HG02981 (cell line): ENCODE measurements around the gene EXOC6B.
"Not testable (repeated sequence)": the region's sequence is repeated elsewhere in the genome, so short reads cannot be mapped to it uniquely, and the experiment has no call there.

ENCODE experiments used
- ATAC-seq: cut with Tn5 transposase; IDR thresholded peaks from one replicate; pipeline ENCODE4 v1.9.1; 2021; ENCODE audit warnings: mild to moderate bottlenecking, moderate library complexity; ENCODE audit not compliant: unreplicated experiment

EXOC6B gene

DNA sequence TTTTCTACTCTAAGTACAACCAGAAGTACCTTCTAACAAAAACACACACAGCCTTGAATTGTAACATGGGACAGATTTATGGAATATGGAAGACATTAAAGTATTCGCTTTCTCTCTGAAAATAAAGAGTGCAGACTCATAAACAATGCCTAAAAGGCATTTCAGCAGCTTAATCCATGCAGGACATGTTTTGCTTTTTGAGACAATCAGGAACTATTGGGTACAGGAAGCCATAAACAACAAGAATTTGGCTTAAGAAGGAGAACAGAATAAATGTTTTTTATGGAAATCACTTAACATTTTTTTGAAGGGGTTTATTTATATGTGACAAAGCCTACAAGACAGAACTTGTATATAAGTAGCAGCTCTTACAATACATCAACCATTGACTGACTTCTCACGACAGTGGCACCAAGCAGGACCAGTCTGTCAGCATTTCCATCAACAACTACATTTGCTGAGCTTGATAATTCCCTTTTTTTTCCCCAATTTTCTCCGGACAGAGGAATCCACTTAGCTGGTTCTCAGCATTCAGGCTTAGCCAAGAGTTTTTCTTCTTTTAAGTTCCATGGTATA, 140.1 kb downstream of the EXOC6B start:
- no peak for ATAC-seq

DNA sequence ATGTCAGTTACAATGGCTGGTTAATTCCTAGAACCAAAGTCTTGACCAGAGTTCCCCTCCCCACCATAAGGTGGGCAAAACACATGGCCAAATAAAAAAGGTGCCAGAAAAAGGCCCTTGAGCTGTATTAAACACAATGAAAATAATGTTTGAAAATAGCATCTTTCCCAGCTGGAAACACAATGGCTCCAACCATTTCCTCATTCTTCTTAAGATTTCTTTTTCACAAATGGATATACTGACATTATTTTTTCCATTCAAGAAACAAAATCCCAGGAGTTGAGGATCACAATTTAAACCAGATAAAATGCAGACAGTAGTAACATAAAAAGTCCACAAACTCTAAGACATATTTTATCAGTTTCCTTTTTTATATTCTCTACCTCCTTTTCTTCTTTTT, 143.8 kb downstream of the EXOC6B start:
- ATAC-seq, result no peak

DNA sequence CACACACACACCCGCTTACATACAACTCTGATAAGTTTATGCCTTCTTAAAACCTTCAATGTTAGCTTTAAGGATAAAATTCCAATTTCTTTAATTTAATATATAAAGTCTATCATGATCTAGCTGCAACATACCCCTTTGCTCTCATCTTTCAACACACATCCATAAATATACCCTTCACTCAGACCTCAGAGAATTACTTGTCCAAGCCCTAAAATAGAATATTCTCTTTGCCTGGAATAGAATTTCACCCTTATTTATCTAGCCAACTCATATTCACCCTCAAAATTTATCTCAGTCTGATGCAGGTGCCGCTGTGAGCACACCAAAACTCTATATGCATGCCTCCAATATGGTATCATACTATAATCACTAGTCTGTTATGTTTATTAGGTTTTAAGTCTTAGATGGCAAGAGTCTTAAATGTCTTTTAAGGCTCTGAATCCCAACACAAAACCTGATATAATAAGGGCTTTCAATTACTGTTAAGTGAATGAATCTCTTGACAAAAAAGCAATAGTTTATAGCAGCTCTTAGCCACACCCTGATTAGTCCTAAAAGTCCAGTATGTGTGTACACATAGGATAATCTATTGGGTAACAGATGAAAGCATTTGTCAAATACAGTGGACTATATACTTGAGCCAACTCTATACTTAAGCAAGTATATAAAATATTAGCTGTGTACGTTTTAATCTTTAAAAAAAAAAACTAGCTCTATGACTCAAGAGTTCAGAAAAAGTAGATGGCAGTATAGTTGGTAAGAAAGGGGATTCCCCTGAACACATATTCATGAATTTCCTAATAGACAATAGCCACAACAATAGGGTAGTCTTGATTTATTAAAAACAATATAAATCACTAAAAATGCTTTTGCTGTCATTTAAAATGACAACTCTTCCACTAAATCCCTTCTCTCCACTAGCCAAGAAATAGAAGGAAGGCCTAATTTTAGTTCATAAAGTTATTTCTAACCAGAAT, 144.5 kb downstream of the EXOC6B start:
- ATAC-seq, result no peak

GRCh38 chr2:72678024-72678423, 147.8 kb downstream of the EXOC6B start:
- peak; percentile 83 for ATAC-seq

DNA sequence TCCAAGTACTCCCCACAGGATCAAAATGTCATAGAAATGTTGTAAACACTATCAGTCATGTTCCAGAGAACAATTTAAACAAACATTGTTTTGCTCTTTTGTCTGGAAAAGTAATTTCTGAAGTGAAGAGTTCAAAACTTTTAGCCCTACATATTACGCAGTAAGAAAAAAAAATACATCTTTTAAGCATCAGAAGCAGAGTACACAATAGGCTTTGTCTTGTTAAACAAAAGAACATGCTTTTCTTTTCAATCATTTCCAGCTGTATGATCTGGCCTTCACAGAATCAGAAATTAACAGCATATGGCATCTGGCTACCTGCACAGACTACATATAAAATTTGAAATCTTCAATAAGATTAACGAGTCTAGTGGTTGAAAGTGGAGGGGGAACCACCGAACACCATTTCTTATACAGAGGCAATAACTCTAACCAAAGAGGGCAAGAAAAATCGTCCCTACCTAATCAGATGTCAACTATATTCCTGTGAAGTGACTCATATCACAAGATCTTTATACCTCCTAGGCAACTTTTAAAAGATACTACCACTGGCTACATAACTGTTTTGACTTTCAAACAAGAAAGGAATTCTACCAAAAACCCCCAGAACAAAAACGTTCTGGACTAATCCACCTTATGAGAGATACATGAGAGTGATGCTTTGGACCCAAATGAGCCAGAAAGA, 149.3 kb downstream of the EXOC6B start:
- no peak for ATAC-seq

GRCh38 chr2:72674982-72675915, 150.6 kb downstream of the EXOC6B start:
- ATAC-seq, result no peak

GRCh38 chr2:72673279-72673678, 152.6 kb downstream of the EXOC6B start:
- no peak for ATAC-seq

DNA sequence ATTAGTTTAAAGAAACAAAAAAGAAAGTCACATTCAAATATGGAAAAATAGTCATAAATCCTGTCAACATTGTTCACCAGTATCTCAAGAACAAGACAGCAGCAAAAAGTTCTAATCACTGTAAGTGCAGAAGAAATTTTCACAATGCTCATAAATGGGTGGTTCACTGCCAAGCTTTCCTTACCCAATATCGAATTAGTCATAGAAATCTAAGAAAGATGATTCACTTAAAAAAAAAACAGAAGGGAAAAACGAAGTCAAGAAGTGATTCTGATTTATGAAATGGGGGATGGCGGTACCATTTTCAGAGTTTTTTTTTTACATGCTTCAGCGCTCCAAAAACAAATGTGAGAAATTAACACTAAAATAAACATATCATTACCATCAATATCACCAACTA, 156.7 kb downstream of the EXOC6B start:
- ATAC-seq, result no peak

- ATAC-seq, result no peak
Measured at GRCh38 chr2:72668647-72669046, 157.2 kb downstream of the EXOC6B start.

DNA sequence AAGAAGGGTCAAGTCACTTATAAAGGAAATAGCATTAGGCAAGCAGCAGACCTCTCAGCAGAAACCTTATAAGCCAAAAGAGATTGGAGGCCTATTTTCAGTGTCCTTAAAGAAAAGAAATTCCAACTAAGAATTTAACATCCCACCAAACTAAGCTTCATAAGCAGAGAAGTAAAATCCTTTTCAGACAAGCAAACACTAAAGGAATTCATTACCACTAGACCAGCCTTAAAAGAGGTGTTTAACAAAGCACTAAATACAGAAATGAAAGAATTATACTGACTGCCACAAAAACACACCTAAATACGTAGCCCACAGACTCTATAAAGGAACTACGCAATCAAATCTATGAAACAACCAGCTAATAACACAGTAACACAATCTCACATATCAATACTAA, 160.4 kb downstream of the EXOC6B start:
- no peak for ATAC-seq

DNA sequence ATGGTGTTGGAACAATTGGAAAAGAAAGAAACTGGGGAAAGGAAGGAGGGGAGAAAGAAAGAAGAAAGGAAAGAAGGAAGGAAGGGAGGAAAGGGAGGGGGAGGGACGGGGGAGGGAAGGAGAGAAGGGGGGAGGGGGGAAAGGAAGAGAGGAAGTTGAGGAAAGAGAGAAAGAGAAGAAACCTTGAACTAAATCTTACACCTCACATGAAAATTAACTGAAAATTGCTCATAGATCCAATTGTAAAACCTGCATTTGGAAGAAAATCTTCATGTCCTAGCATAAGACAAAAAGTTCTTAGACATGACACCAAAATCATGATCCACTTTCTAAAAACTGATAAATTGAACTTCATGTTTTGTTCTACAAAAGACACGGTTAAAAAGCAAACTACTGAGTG, 163.8 kb downstream of the EXOC6B start:
- ATAC-seq, result no peak

- no peak for ATAC-seq
Measured at GRCh38 chr2:72649810-72650209, 176.0 kb downstream of the EXOC6B start.

DNA sequence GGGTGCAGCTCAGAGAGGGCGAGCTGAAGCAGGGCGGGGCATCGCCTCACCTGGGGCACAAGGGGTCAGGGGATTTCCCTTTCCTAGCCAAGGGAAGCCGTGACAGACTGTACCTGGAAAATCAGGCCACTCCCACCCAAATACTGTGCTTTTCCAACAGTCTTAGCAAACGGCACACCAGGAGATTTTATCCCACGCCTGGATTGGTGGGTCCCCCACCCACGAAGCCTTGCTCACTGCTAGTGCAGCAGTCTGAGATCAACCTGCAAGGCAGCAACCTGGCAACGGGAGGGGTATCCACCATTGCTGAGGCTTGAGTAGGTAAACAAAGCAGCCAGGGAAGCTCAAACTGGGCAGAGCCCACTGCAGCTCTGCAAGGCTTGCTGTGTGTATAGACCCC, 184.6 kb downstream of the EXOC6B start:
- ATAC-seq, result not testable (repeated sequence)

DNA sequence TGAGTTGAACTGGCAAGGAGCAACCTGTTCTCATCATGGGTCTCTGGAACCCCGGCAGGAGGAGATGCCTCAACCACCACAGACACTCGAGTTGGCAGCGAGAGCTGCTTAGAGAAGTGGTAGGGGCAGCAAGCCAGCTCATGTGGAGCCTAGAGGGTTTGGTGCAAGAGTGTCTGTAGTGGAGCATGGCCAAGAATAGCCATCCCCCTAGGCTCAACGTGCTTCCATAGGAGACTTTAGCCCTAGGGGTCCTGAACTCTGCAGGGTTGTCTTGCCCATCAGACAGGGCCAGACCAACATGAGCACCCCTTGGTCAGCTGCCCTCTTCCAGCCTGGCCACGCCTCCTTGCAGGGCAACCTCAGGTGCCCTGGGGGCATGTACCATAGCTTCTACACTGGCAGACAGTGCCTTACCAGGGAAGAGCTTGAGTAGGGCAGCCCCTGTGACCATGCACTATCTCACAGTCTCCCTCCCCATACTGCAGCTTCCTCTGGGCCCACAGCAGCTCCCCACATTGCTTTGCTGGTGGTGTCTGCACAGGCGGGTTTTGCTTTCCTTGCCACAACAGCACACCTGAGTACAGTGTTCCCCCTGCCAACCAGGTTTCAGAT, 187.1 kb downstream of the EXOC6B start:
- no peak for ATAC-seq

DNA sequence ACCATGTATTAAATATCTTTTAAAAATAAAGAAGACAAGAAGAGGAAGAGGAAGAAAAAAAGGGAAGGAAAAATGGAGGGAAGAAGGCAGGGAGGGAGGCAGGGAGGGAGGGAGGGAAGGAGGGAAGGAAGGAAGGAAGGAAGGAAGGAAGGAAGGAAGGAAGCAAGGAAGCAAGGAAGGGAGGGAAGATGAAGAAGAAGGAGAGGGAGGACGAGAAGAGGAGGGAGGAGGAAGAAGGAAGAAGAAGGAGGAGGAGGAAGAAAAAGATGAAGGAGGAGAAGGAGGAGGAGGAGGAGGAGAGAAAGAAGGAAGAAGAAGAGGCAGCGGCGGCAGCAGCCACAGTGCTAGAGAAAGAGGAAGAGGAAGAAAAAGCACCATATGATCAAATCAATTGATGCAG, 189.6 kb downstream of the EXOC6B start:
- no peak for ATAC-seq

DNA sequence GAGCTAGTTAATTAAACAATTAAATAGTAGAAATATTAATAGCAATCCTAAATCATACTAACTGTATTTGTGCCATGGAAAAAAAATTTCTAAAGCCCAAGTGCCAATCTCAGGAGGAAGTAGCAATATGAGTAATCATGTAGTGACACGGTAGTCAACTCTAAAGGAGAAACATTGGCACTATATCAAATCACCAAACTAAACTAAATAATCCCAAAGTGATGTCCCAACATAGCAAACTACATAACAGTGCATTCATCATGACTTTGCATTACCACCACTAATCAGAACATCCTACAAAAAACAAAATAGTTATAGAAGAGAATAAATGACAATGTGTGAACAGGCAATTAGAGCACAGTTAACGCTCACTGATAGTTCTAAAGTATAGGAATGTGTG, 195.1 kb downstream of the EXOC6B start:
- no peak for ATAC-seq

- ATAC-seq, result no peak
Measured at GRCh38 chr2:72629062-72629461, 196.8 kb downstream of the EXOC6B start.

DNA sequence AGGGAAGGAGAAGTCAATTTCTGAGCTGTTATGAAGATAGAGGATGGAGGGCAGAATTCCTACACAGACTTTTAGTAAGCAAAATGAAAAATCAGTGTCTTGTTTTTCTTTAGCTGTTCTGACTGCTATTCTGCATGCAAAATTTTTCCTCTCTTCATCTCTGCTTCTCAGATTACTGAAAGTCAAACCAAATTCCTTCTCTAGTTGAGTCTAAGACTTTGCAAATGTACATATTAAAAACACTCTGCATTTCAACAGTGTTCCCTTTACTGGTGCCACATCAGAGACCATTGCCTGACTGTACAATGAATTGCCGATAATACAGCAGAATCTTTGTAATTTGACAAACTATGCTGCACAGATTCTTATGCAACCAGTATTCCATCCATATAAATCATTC, 198.8 kb downstream of the EXOC6B start:
- ATAC-seq, result no peak

GRCh38 chr2:72625366-72625765, 200.5 kb downstream of the EXOC6B start:
- ATAC-seq, result no peak

GRCh38 chr2:72623481-72623880, 202.4 kb downstream of the EXOC6B start:
- no peak for ATAC-seq
